ENCODE measurements around the gene ITGB1BP1.

ITGB1BP1 gene

DNA sequence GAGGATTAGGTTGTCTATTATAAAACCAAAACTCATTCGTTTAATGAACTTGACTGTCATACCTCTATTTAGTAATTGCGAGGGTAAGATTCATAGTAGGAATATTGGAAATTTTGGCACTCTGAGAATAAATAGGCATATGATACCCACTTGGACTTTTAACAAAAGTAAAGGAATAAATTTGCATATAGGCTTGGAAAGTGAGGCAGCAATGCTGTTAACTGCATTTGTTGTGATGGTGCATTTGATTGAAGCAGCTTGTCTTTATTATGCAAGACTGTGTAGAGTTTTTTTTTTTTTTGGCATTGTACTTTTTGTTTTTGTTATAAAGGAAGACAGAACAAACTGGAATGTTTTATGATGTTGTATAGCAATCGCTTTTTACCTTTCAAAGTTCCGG is 18.9 kb downstream of the ITGB1BP1 start:
- Histone ChIP-seq H2BK15ac (ENCODE audit: low read depth, poor library complexity, severe bottlenecking) (no peak overlapping the region), H3K4me3 (ENCODE audit: insufficient read depth in 1 of 2, low read depth in 1 of 2, low read length in 2 of 2) (no peak overlapping the region), H4K91ac (ENCODE audit: low read length) (no peak overlapping the region), H2BK5ac (ENCODE audit: low read depth, low read length, poor library complexity, severe bottlenecking) (no peak overlapping the region), H3K9ac (ENCODE audit: low read length) (no peak overlapping the region), H3K36me3 (ENCODE audit: control insufficient read depth in 1 of 2, insufficient read depth in 2 of 2, low read depth in 1 of 2, low read length in 2 of 2) (peaks cover 48 to 87% of the 10 kb centered on the region in 2 experiments), H3K9me3 (ENCODE audit: control insufficient read depth, low read length) (no peaks in the 10 kb centered on the region), H3K79me1 (replicated peaks; ENCODE audit: low read length, poor library complexity, severe bottlenecking) (peaks cover 11% of the 10 kb centered on the region), H2BK120ac (ENCODE audit: low read depth, low read length) (no peak overlapping the region), H3K4me1 (ENCODE audit: control insufficient read depth, insufficient read depth, low read depth, low read length) (peaks cover 7% of the 10 kb centered on the region), H3K27ac (ENCODE audit: low read length, poor library complexity, severe bottlenecking) (no peak overlapping the region), H3K14ac (ENCODE audit: low read length in 2 of 2) (no peak overlapping the region), H2BK12ac (ENCODE audit: low read length in 2 of 2) (no peak overlapping the region), H4K8ac (ENCODE audit: low read length) (no peak overlapping the region), H3K27me3 (ENCODE audit: control insufficient read depth in 1 of 2, insufficient read depth in 1 of 2, low read length in 2 of 2) (no peaks in the 10 kb centered on the region), H3K4me2 (ENCODE audit: low read length, poor library complexity, severe bottlenecking) (no peak overlapping the region), H2AFZ (ENCODE audit: low read depth, low read length) (no peak overlapping the region), H2AK5ac (ENCODE audit: low read length, severe bottlenecking) (no peak overlapping the region), H3K23ac (ENCODE audit: low read length in 2 of 2) (no peak overlapping the region), H3K18ac (ENCODE audit: low read depth in 1 of 2, low read length in 2 of 2) (no peak overlapping the region), H3K4ac (ENCODE audit: low read depth in 1 of 2, low read length in 2 of 2) (no peak overlapping the region)
- no peak for DNase-seq
- WGBS = 98% methylated on average over 2 of the region's 4 CpGs

DNA sequence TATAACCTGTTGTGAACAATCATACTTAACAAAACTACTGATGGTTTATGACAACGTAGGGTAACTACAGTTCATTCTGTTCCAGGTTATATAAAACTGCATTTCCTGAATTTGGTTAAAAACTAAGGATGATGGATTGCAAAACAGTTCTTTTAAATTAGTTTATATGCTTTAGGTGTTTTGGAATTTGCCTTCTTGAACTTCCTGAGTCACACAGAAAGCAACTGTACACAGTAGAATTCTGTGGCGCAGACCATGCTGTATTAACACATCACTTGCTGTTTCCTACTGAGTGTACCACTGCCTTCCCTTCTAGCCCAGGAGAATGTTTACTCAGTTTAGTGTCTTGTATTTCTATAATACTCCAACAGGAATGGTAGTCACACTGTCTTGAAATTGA is 19.4 kb downstream of the ITGB1BP1 start:
- Histone ChIP-seq H2BK12ac (ENCODE audit: low read length in 2 of 2) (no peak overlapping the region), H3K36me3 (ENCODE audit: control insufficient read depth in 1 of 2, insufficient read depth in 2 of 2, low read depth in 1 of 2, low read length in 2 of 2) (peaks cover 51 to 81% of the 10 kb centered on the region in 2 experiments), H3K27me3 (ENCODE audit: control insufficient read depth in 1 of 2, insufficient read depth in 1 of 2, low read length in 2 of 2) (no peaks in the 10 kb centered on the region), H3K4me1 (ENCODE audit: control insufficient read depth, insufficient read depth, low read depth, low read length) (peaks cover 6% of the 10 kb centered on the region), H3K4me2 (ENCODE audit: low read length, poor library complexity, severe bottlenecking) (no peak overlapping the region), H2BK15ac (ENCODE audit: low read depth, poor library complexity, severe bottlenecking) (no peak overlapping the region), H2BK5ac (ENCODE audit: low read depth, low read length, poor library complexity, severe bottlenecking) (no peak overlapping the region), H2AK5ac (ENCODE audit: low read length, severe bottlenecking) (no peak overlapping the region), H2AFZ (ENCODE audit: low read depth, low read length) (no peak overlapping the region), H3K79me1 (replicated peaks; ENCODE audit: low read length, poor library complexity, severe bottlenecking) (peaks cover 11% of the 10 kb centered on the region), H3K4ac (ENCODE audit: low read depth in 1 of 2, low read length in 2 of 2) (no peak overlapping the region), H3K18ac (ENCODE audit: low read depth in 1 of 2, low read length in 2 of 2) (no peak overlapping the region), H4K91ac (ENCODE audit: low read length) (no peak overlapping the region), H3K9me3 (ENCODE audit: control insufficient read depth, low read length) (no peaks in the 10 kb centered on the region), H3K4me3 (ENCODE audit: insufficient read depth in 1 of 2, low read depth in 1 of 2, low read length in 2 of 2) (no peak overlapping the region), H3K23ac (ENCODE audit: low read length in 2 of 2) (no peak overlapping the region), H3K27ac (ENCODE audit: low read length, poor library complexity, severe bottlenecking) (no peak overlapping the region), H3K9ac (ENCODE audit: low read length) (no peak overlapping the region), H4K8ac (ENCODE audit: low read length) (no peak overlapping the region), H2BK120ac (ENCODE audit: low read depth, low read length) (no peak overlapping the region), H3K14ac (ENCODE audit: low read length in 2 of 2) (no peak overlapping the region)
- DNase-seq = peak; percentile 46
- WGBS = 67% methylated on average over 1 of the region's 2 CpGs

DNA sequence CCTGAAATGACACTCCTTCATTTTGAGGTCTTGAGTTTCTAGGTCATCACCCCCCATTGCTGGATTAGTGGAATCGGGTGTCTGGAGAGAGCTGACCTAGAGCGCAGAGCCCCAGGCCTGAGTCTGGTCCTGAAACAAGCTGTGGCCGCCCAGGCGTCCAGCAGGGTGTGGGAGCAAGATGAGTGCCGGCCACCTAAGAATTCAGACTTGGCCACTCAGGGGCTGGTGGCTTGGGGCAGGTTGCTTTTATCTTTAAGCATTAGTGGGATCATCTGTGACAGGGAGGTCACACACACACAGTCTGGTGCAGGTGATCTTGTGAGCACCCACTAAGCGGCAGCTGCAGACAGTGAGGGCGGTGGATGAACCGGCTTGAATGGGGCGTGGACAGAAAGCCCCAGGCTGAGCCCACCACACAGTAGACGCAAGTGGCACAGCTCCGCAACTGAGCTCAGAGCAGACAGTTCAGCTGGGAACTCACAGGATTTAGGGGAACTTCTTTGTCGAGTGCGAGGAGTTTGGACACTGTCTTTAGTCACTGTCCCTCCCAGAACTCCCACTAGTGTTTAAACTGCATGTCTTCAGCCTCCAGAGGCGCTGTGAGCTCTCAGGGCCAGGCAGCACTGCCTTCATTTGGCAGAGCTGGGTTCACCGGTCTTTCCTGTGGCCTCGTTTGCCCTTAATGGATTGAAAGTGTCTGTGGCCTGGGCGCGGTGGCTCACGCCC is 21.5 kb downstream of the ITGB1BP1 start:
- no peak overlapping the region for H2BK5ac ChIP-seq (ENCODE audit: low read depth, low read length, poor library complexity, severe bottlenecking)
- H3K36me3 ChIP-seq (ENCODE audit: control insufficient read depth in 1 of 2, insufficient read depth in 2 of 2, low read depth in 1 of 2, low read length in 2 of 2) = peaks cover 48 to 70% of the 10 kb centered on the region in 2 experiments
- no peak overlapping the region for H3K4me3 ChIP-seq (ENCODE audit: insufficient read depth in 1 of 2, low read depth in 1 of 2, low read length in 2 of 2)
- H2BK120ac ChIP-seq (ENCODE audit: low read depth, low read length) = no peak overlapping the region
- DNase-seq = no peak
- no peak overlapping the region for H3K27ac ChIP-seq (ENCODE audit: low read length, poor library complexity, severe bottlenecking)
- H2AFZ ChIP-seq (ENCODE audit: low read depth, low read length) = no peak overlapping the region
- H3K4me2 ChIP-seq (ENCODE audit: low read length, poor library complexity, severe bottlenecking) = no peak overlapping the region
- no peak overlapping the region for H4K8ac ChIP-seq (ENCODE audit: low read length)
- no peak overlapping the region for H3K14ac ChIP-seq (ENCODE audit: low read length in 2 of 2)
- no peak overlapping the region for H3K9ac ChIP-seq (ENCODE audit: low read length)
- H3K23ac ChIP-seq (ENCODE audit: low read length in 2 of 2) = no peak overlapping the region
- H3K9me3 ChIP-seq (ENCODE audit: control insufficient read depth, low read length) = no peaks in the 10 kb centered on the region
- no peak overlapping the region for H3K4ac ChIP-seq (ENCODE audit: low read depth in 1 of 2, low read length in 2 of 2)
- H3K27me3 ChIP-seq (ENCODE audit: control insufficient read depth in 1 of 2, insufficient read depth in 1 of 2, low read length in 2 of 2) = no peaks in the 10 kb centered on the region
- H4K91ac ChIP-seq (ENCODE audit: low read length) = no peak overlapping the region
- WGBS = 93% methylated on average over 19 of the region's 19 CpGs
- H3K79me1 ChIP-seq (replicated peaks; ENCODE audit: low read length, poor library complexity, severe bottlenecking) = peaks cover 11% of the 10 kb centered on the region
- no peak overlapping the region for H2AK5ac ChIP-seq (ENCODE audit: low read length, severe bottlenecking)
- H2BK15ac ChIP-seq (ENCODE audit: low read depth, poor library complexity, severe bottlenecking) = no peak overlapping the region
- H3K18ac ChIP-seq (ENCODE audit: low read depth in 1 of 2, low read length in 2 of 2) = no peak overlapping the region
- no peak overlapping the region for H2BK12ac ChIP-seq (ENCODE audit: low read length in 2 of 2)
- H3K4me1 ChIP-seq (ENCODE audit: control insufficient read depth, insufficient read depth, low read depth, low read length) = peaks cover 3% of the 10 kb centered on the region

- H3K23ac ChIP-seq (ENCODE audit: low read length in 2 of 2) = no peak overlapping the region
- H2BK12ac ChIP-seq (ENCODE audit: low read length in 2 of 2) = no peak overlapping the region
- no peak overlapping the region for H3K27ac ChIP-seq (ENCODE audit: low read length, poor library complexity, severe bottlenecking)
- DNase-seq = no peak
- no peak overlapping the region for H2BK120ac ChIP-seq (ENCODE audit: low read depth, low read length)
- H2AFZ ChIP-seq (ENCODE audit: low read depth, low read length) = no peak overlapping the region
- no peak overlapping the region for H3K4me2 ChIP-seq (ENCODE audit: low read length, poor library complexity, severe bottlenecking)
- H3K9me3 ChIP-seq (ENCODE audit: control insufficient read depth, low read length) = no peaks in the 10 kb centered on the region
- 94% methylated on average over 12 of the region's 12 CpGs for WGBS
- no peak overlapping the region for H2BK5ac ChIP-seq (ENCODE audit: low read depth, low read length, poor library complexity, severe bottlenecking)
- peaks cover 11% of the 10 kb centered on the region for H3K79me1 ChIP-seq (replicated peaks; ENCODE audit: low read length, poor library complexity, severe bottlenecking)
- H3K18ac ChIP-seq (ENCODE audit: low read depth in 1 of 2, low read length in 2 of 2) = no peak overlapping the region
- H3K14ac ChIP-seq (ENCODE audit: low read length in 2 of 2) = no peak overlapping the region
- no peak overlapping the region for H4K8ac ChIP-seq (ENCODE audit: low read length)
- no peak overlapping the region for H2BK15ac ChIP-seq (ENCODE audit: low read depth, poor library complexity, severe bottlenecking)
- no peak overlapping the region for H3K4me3 ChIP-seq (ENCODE audit: insufficient read depth in 1 of 2, low read depth in 1 of 2, low read length in 2 of 2)
- peaks cover 50 to 69% of the 10 kb centered on the region in 2 experiments for H3K36me3 ChIP-seq (ENCODE audit: control insufficient read depth in 1 of 2, insufficient read depth in 2 of 2, low read depth in 1 of 2, low read length in 2 of 2)
- peaks cover 3% of the 10 kb centered on the region for H3K4me1 ChIP-seq (ENCODE audit: control insufficient read depth, insufficient read depth, low read depth, low read length)
- no peaks in the 10 kb centered on the region for H3K27me3 ChIP-seq (ENCODE audit: control insufficient read depth in 1 of 2, insufficient read depth in 1 of 2, low read length in 2 of 2)
- no peak overlapping the region for H3K4ac ChIP-seq (ENCODE audit: low read depth in 1 of 2, low read length in 2 of 2)
- H3K9ac ChIP-seq (ENCODE audit: low read length) = no peak overlapping the region
- no peak overlapping the region for H2AK5ac ChIP-seq (ENCODE audit: low read length, severe bottlenecking)
- peak overlapping the region; percentile 4 for H4K91ac ChIP-seq (ENCODE audit: low read length)
These were observed 22.2 kb downstream of the ITGB1BP1 start for GRCh38 chr2:9401059-9401547.

Data from mesenchymal stem cell (in vitro differentiated cells and primary cell).